HepG2 (cell line): ENCODE measurements around the gene FAM53B. TPM values are rescaled to one million over a fixed set of nuclear protein-coding genes. Genes with fewer than 3 reads are reported as not detected.

Experiments
- ATAC-seq: fragments of 200-7000 bp; cut with Tn5 transposase; 3 replicates; pipeline ENCODE4 v1.9.1; 2020; ENCODE audit warnings: mild to moderate bottlenecking, moderate library complexity
- BruUV-seq: library from RNA; stranded (reverse); fragments of 400-500 nt; replicated peaks from 2 replicates; lab custom pipeline; 2021; lab: Mats Ljungman, UMichigan
- CTCF ChIA-PET: fragments of 300-600 bp; formaldehyde crosslinking; extraction: SDS; loops from one replicate; lab custom pipeline; 2021; ENCODE audit warnings: low total read pairs, inconsistent platforms, low intra/inter-chr PET ratio; lab: Yijun Ruan, JAX
- POLR2A ChIA-PET: fragments of 350-600 bp; sonication (Branson Sonifier 250); formaldehyde crosslinking; loops from one replicate; lab custom pipeline; 2020; ENCODE audit warnings: antibody characterized with exemption, inconsistent platforms; lab: Yijun Ruan, JAX
- DNase-seq: peaks from one replicate; pipeline ENCODE4 v3.0.0-alpha.2; 2015; ENCODE audit warnings: low spot score
- FAIRE-seq: peaks from 3 replicates; lab custom pipeline; 2011; peaks lifted over from hg19 to GRCh38; lab: Jason Lieb, UNC
- H2AFZ ChIP-seq: one replicate; pipeline ENCODE4 v1.6.1; 2011; ENCODE audit warnings: low read length, inconsistent platforms
- H3K27ac ChIP-seq: fragments of 300-600 bp; 3 replicates; pipeline ENCODE4 v1.8.0; 2011; ENCODE audit warnings: mixed run types, mild to moderate bottlenecking, mixed read lengths, low read length, inconsistent platforms; ENCODE audit not compliant: insufficient read depth; ENCODE audit errors: extremely low read length
- H3K27me3 ChIP-seq, 2 experiments: fragments of 200-600 bp in 1 of 2; 2 replicates in 1 of 2; 3 replicates in 1 of 2; pipeline versions ENCODE4 v1.6.0 to v1.8.0; 2011; ENCODE audit warnings: low read length in 2 of 2, mild to moderate bottlenecking in 2 of 2, moderate library complexity in 2 of 2, inconsistent platforms in 1 of 2; ENCODE audit not compliant: insufficient read depth in 2 of 2, control insufficient read depth in 1 of 2
- H3K36me3 ChIP-seq, 2 experiments: fragments of 200-600 bp in 1 of 2; replicated peaks in 1 of 2; 2 replicates in 1 of 2; 3 replicates in 1 of 2; pipeline versions ENCODE4 v1.5.1 to v1.8.0; 2011; ENCODE audit warnings: low read length in 2 of 2, inconsistent platforms in 1 of 2; ENCODE audit not compliant: insufficient read depth in 2 of 2, control insufficient read depth in 1 of 2
- H3K4me1 ChIP-seq: 2 replicates; pipeline ENCODE4 v1.5.1; 2012; ENCODE audit warnings: low read length, inconsistent platforms; ENCODE audit not compliant: insufficient read depth
- H3K4me2 ChIP-seq: 2 replicates; pipeline ENCODE4 v1.6.0; 2011; ENCODE audit warnings: low read depth, low read length, inconsistent platforms
- H3K4me3 ChIP-seq, 3 experiments: fragments of 200-600 bp in 1 of 3; sonication (generic), shearing (Covaris generic) in 1 of 3; replicated peaks in 1 of 3; 2 replicates each; pipeline ENCODE4 v1.5.1; 2011 to 2016; ENCODE audit warnings: low read length in 3 of 3, inconsistent platforms in 2 of 3, low read depth in 2 of 3, mild to moderate bottlenecking in 2 of 3, control low read depth in 1 of 3, mixed read lengths in 1 of 3; ENCODE audit not compliant: insufficient read depth in 1 of 3
- H3K79me2 ChIP-seq: one replicate; pipeline ENCODE4 v1.6.1; 2011; ENCODE audit warnings: low read length, inconsistent platforms; ENCODE audit not compliant: insufficient read depth
- H3K9ac ChIP-seq: 2 replicates; pipeline ENCODE4 v1.6.0; 2011; ENCODE audit warnings: mild to moderate bottlenecking, low read depth, low read length, inconsistent platforms; ENCODE audit not compliant: insufficient read depth
- H3K9me3 ChIP-seq: 2 replicates; pipeline ENCODE4 v1.5.1; 2012; ENCODE audit warnings: mild to moderate bottlenecking, low read length
- H4K20me1 ChIP-seq: 2 replicates; pipeline ENCODE4 v1.6.0; 2011; ENCODE audit warnings: inconsistent platforms, mild to moderate bottlenecking, low read length, moderate library complexity; ENCODE audit not compliant: insufficient read depth
- BATF2 ChIP-seq: sonication (generic); formaldehyde crosslinking; IDR thresholded peaks from 2 replicates; pipeline ENCODE4 v1.8.0; 2022; ENCODE audit warnings: mild to moderate bottlenecking, missing genetic modification reagents, moderate library complexity
- CEBPZ ChIP-seq: IDR thresholded peaks from 2 replicates; pipeline ENCODE4 v1.6.1; 2012; ENCODE audit warnings: low read length, improper control_type of control experiment
- DR1 ChIP-seq: sonication (generic); formaldehyde crosslinking; IDR thresholded peaks from 2 replicates; pipeline ENCODE4 v1.8.0; 2021; ENCODE audit warnings: mild to moderate bottlenecking, missing genetic modification reagents, inconsistent platforms
- HMGA1 ChIP-seq: sonication (generic); formaldehyde crosslinking; conservative IDR thresholded peaks from 2 replicates; pipeline ENCODE4 v1.4.0; 2020; ENCODE audit warnings: missing genetic modification reagents
- HMGXB4 ChIP-seq, 2 experiments: sonication (generic) in 1 of 2; formaldehyde crosslinking in 1 of 2; IDR thresholded peaks; 2 replicates each; pipeline versions ENCODE4 v1.4.0 to v1.6.1; 2018 to 2020; ENCODE audit warnings: missing genetic modification reagents in 2 of 2, borderline replicate concordance in 1 of 2, low read depth in 1 of 2, mild to moderate bottlenecking in 1 of 2, missing biosample characterization in 1 of 2
- IKZF1 ChIP-seq: fragments of 450-650 bp; IDR thresholded peaks from 2 replicates; pipeline ENCODE4 v1.7.1; 2016
- KDM2A ChIP-seq: sonication (generic); formaldehyde crosslinking; IDR thresholded peaks from 2 replicates; pipeline ENCODE4 v1.4.0; 2020; ENCODE audit warnings: low read depth, missing genetic modification reagents, borderline replicate concordance
- MIXL1 ChIP-seq: IDR thresholded peaks from 2 replicates; pipeline ENCODE4 v1.6.1; 2016
- MXD3 ChIP-seq: IDR thresholded peaks from 2 replicates; pipeline ENCODE4 v1.6.1; 2016; ENCODE audit warnings: mild to moderate bottlenecking, missing biosample characterization, missing genetic modification reagents
- ZBTB2 ChIP-seq: sonication (generic); formaldehyde crosslinking; IDR thresholded peaks from 2 replicates; pipeline ENCODE4 v1.8.0; 2022; ENCODE audit warnings: low read depth, missing genetic modification reagents
- ZFX ChIP-seq: sonication (generic); formaldehyde crosslinking; IDR thresholded peaks from 2 replicates; pipeline ENCODE4 v1.4.0; 2020; ENCODE audit warnings: mild to moderate bottlenecking, low read depth, missing genetic modification reagents, moderate library complexity
- ZFY ChIP-seq: sonication (generic); formaldehyde crosslinking; IDR thresholded peaks from 2 replicates; pipeline ENCODE4 v1.4.0; 2020; ENCODE audit warnings: missing genetic modification reagents
- ZNF563 ChIP-seq: sonication (generic); formaldehyde crosslinking; IDR thresholded peaks from 2 replicates; pipeline ENCODE4 v1.8.0; 2022; ENCODE audit warnings: mild to moderate bottlenecking, moderate library complexity, missing genetic modification reagents
- ZNF644 ChIP-seq: IDR thresholded peaks from 2 replicates; pipeline ENCODE4 v1.6.1; 2016; ENCODE audit warnings: low read depth
- ZNF713 ChIP-seq: sonication (generic); formaldehyde crosslinking; IDR thresholded peaks from 2 replicates; pipeline ENCODE4 v1.4.0; 2020; ENCODE audit warnings: mild to moderate bottlenecking, missing genetic modification reagents
- WGBS: methylation state at CpG from one replicate; pipeline ENCODE4 v1.1.6; 2017; ENCODE audit warnings: low lambda C conversion rate; 5-methylcytosine and 5-hydroxymethylcytosine counted together
- in situ Hi-C: cut with HindIII; loops from 2 replicates; pipeline ENCODE4 v1.10.0; 2017; ENCODE audit warnings: low pct_unique_long_range_greater_than_20kb; ENCODE audit not compliant: extremely low pct_ligation_motif_present
- intact Hi-C: fragments of 100-400 bp; cut with micrococcal nuclease; formaldehyde crosslinking; loops from one replicate; pipeline ENCODE4 v1.10.0; 2022; ENCODE audit not compliant: unreplicated experiment
- polyA plus RNA-seq, 8 experiments: library from polyadenylated mRNA; depleted of rRNA in 3 of 8; stranded (reverse) in 7 of 8; unstranded in 1 of 8; fragments of >200 nt; fragmentation: Illumina TruSeq in 4 of 8; extraction: Trizol in 4 of 8; gene quantifications; 2 replicates each; pipeline versions ENCODE4 v1.2.1 to v1.2.3, GENCODE V29; 2011 to 2016; ENCODE audit warnings: low read depth in 4 of 8, missing spikeins in 1 of 8, mixed read lengths in 1 of 8; ENCODE audit not compliant: insufficient read depth in 1 of 8
- total RNA-seq, 5 experiments: library from RNA; depleted of rRNA; stranded (reverse); fragments of >200 nt; fragmentation: Illumina TruSeq; extraction: Trizol; gene quantifications; 2 replicates each; pipeline ENCODE4 v1.2.3, GENCODE V29; 2016; ENCODE audit warnings: low read depth in 1 of 5

FAM53B gene
- total and polyA plus RNA-seq, 2 of the 13 experiments (the other 11 are each of a cell fraction or from before 2014, with no cell fraction given) = 6.4 to 19.3 TPM

- peaks cover 29% of the 10 kb centered on the region for H3K79me2 ChIP-seq
- H3K36me3 ChIP-seq = peaks cover 2 to 5% of the 10 kb centered on the region in 2 experiments; a peak in 3 of 5 replicates
- ChIA-PET CTCF (no interaction called here), POLR2A (interaction anchor here (1.0 kb wide), 1 partner anchor 19 kb away, joined by 5 read pairs; no protein-coding TSS in a partner anchor)
- H3K9ac ChIP-seq = peak overlapping the region; percentile 70
- ATAC-seq = peak; percentile 8
- no peak for DNase-seq
- H2AFZ ChIP-seq = no peak overlapping the region
- H3K27ac ChIP-seq = peak overlapping the region; percentile 70
- H3K4me3 ChIP-seq = peak overlapping the region; percentile 80 to 87 (median 81)
- no peaks in the 10 kb centered on the region; a peak in 1 of 5 replicates for H3K27me3 ChIP-seq
- H4K20me1 ChIP-seq = no peaks in the 10 kb centered on the region
- in situ Hi-C loops (loop anchor here (5.0 kb wide), 1 partner anchor 206 kb away; no protein-coding TSS in a partner anchor), intact Hi-C loops (loop anchor here (2.0 to 5.0 kb wide), 3 partner anchors 49 to 213 kb away; partner anchors contain the start of gene EEF1AKMT2)
- H3K4me2 ChIP-seq = peak overlapping the region; percentile 82
- 1% methylated on average over 56 of the region's 101 CpGs for WGBS
- H3K9me3 ChIP-seq = no peaks in the 10 kb centered on the region
- no TSS peak for BruUV-seq
- H3K4me1 ChIP-seq = peaks cover 57% of the 10 kb centered on the region
- FAIRE-seq = no peak
- TF ChIP-seq CEBPZ (no peak), ZNF644 (no peak), ZNF713 (CRISPR knock-in tag) (no peak), MIXL1 (CRISPR knock-in tag) (no peak), HMGXB4 (CRISPR knock-in tag; IDR thresholded peaks at IDR 0.05; ENCODE audit: borderline replicate concordance in 1 of 2, low read depth in 1 of 2) (0 out of 4 replicates have a peak, but pooled peaks of 1 of the 2 experiments have one; percentile 37), MXD3 (no peak), KDM2A (CRISPR knock-in tag) (peak; percentile 10; the same call in 1 of the 2 replicates), DR1 (no peak), ZBTB2 (CRISPR knock-in tag) (no peak), ZNF563 (CRISPR knock-in tag) (no peak), HMGA1 (CRISPR knock-in tag) (no peak), BATF2 (no peak), IKZF1 (no peak), ZFX (CRISPR knock-in tag) (peak; percentile 14; the same call in 1 of the 2 replicates), ZFY (CRISPR knock-in tag) (peak; percentile 22; the same call in 1 of the 2 replicates)
These were observed 732 bp downstream of the FAM53B start for GRCh38 chr10:124743191-124744101.
